GM18507 (cell line): ENCODE results near the gene GPHB5.
"Not testable (repeated sequence)": the region's sequence is repeated elsewhere in the genome, so short reads cannot be mapped to it uniquely, and the experiment has no call there.

ENCODE experiments used
- DNase-seq: peaks from one replicate; pipeline ENCODE4 v3.0.0; 2011; ENCODE audit warnings: low read depth; ENCODE audit not compliant: insufficient read length; ENCODE audit errors: extremely low spot score
- FAIRE-seq: peaks from 2 replicates; lab custom pipeline; 2011; peaks lifted over from hg19 to GRCh38; lab: Jason Lieb, UNC

GPHB5 gene

GRCh38 chr14:63297372-63298063 is 21.2 kb downstream of the GPHB5 start:
- DNase-seq, result no peak
- no peak for FAIRE-seq

GRCh38 chr14:63296060-63296563 is 22.6 kb downstream of the GPHB5 start:
- DNase-seq, result no peak
- FAIRE-seq, result peak; percentile 63

- DNase-seq, result no peak
- FAIRE-seq, result peak; percentile 85
Observed at GRCh38 chr14:63295231-63295685, 23.5 kb downstream of the GPHB5 start.

- FAIRE-seq, result no peak
- no peak for DNase-seq
Observed at GRCh38 chr14:63292805-63293204, 25.9 kb downstream of the GPHB5 start.

- DNase-seq (no peak), FAIRE-seq (no peak)
Observed at GRCh38 chr14:63290741-63291430, 27.8 kb downstream of the GPHB5 start.

- FAIRE-seq, result no peak
- DNase-seq, result no peak
Observed at GRCh38 chr14:63288853-63289252, 29.9 kb downstream of the GPHB5 start.

- no peak for FAIRE-seq
- DNase-seq, result no peak
Observed at GRCh38 chr14:63287666-63288483, 30.9 kb downstream of the GPHB5 start.

- DNase-seq, result no peak
- no peak for FAIRE-seq
Observed at GRCh38 chr14:63286071-63286470, 32.7 kb downstream of the GPHB5 start.

GRCh38 chr14:63283884-63284248 is 34.9 kb downstream of the GPHB5 start:
- FAIRE-seq, result no peak
- no peak for DNase-seq

GRCh38 chr14:63282997-63283883 is 35.5 kb downstream of the GPHB5 start:
- DNase-seq (no peak), FAIRE-seq (peak; percentile 74)

- FAIRE-seq, DNase-seq: not testable (repeated sequence)
Observed at GRCh38 chr14:63279933-63280332, 38.8 kb downstream of the GPHB5 start.

GRCh38 chr14:63277591-63278183 is 41.0 kb downstream of the GPHB5 start:
- FAIRE-seq, result no peak

GRCh38 chr14:63276492-63277342 is 42.0 kb downstream of the GPHB5 start:
- no peak for DNase-seq
- peak; percentile 79 for FAIRE-seq

More at GRCh38 chr14:63277591-63278183, 41.0 kb downstream of the GPHB5 start:
- no peak for DNase-seq

- FAIRE-seq (no peak), DNase-seq (no peak)
Observed at GRCh38 chr14:63276016-63276415, 42.7 kb downstream of the GPHB5 start.

- DNase-seq (no peak), FAIRE-seq (no peak)
Observed at GRCh38 chr14:63275611-63276010, 43.1 kb downstream of the GPHB5 start.

- DNase-seq (no peak), FAIRE-seq (no peak)
Observed at GRCh38 chr14:63273717-63274655, 44.7 kb downstream of the GPHB5 start.

GRCh38 chr14:63273129-63273528 is 45.6 kb downstream of the GPHB5 start:
- DNase-seq (no peak), FAIRE-seq (no peak)
